Measurements from ENCODE around the gene LTB4R2. TPM values are rescaled to one million over a fixed set of nuclear protein-coding genes. Genes with fewer than 3 reads are reported as not detected.
A peak's percentile ranks its signal among the peaks of the same experiment; 100 is the strongest.

Gene LTB4R2, protein sequence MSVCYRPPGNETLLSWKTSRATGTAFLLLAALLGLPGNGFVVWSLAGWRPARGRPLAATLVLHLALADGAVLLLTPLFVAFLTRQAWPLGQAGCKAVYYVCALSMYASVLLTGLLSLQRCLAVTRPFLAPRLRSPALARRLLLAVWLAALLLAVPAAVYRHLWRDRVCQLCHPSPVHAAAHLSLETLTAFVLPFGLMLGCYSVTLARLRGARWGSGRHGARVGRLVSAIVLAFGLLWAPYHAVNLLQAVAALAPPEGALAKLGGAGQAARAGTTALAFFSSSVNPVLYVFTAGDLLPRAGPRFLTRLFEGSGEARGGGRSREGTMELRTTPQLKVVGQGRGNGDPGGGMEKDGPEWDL
- total RNA-seq, result 1 to 10 TPM; 1.4 to 3.6 TPM
- polyA plus RNA-seq (ENCODE audit: insufficient read length in 2 of 2), result 1 to 10 TPM; 2.5 to 3.3 TPM
- long read RNA-seq, donor 1, partial matches to known transcripts, result 0 of 1 reads
- long read RNA-seq, donor 1, other reads (novel, unspliced or antisense), result 0 of 1 reads
- long read RNA-seq, donor 2, partial matches to known transcripts, result 0 of 2 reads
- long read RNA-seq, donor 2, other reads (novel, unspliced or antisense), result 0 of 2 reads
- long read RNA-seq, donor 3, partial matches to known transcripts, result 0 of 4 reads
- long read RNA-seq, donor 3, other reads (novel, unspliced or antisense), result 0 of 4 reads
- long read RNA-seq, donor 4, transcript LTB4R2-202 (1 exons, 3,092 nt), result major isoform, 7 of 7 reads
- long read RNA-seq, donor 4, partial matches to known transcripts, result 0 of 7 reads
- long read RNA-seq, donor 4, other reads (novel, unspliced or antisense), result 0 of 7 reads

GRCh38 chr14:24309538-24310264 is at the start of gene LTB4R2:
TSS of gene LTB4R2 (plus strand) at chr14:24310140. CDS start at chr14:24310665, 525 bp downstream.
- WGBS (ENCODE audit: insufficient coverage), result 96% methylated on average over 3 of the region's 5 CpGs
- H3K27ac ChIP-seq (ENCODE audit: low read depth, low read length), result no peak within 1 kb of the TSS
- no peaks in the 10 kb centered on the region for H3K9me3 ChIP-seq (ENCODE audit: control insufficient read depth, insufficient read depth, low read length)
- peaks cover 44% of the 10 kb centered on the region for H3K36me3 ChIP-seq (ENCODE audit: control insufficient read depth, insufficient read depth, low read length)
- peak within 1 kb of the TSS; percentile 13 for H3K4me3 ChIP-seq (ENCODE audit: low read depth, low read length)
- H3K27me3 ChIP-seq (ENCODE audit: control insufficient read depth, insufficient read depth, low read length), result no peaks in the 10 kb centered on the region
- H3K4me1 ChIP-seq (ENCODE audit: control insufficient read depth, insufficient read depth, low read length), result peaks cover 35% of the 10 kb centered on the region
- DNase-seq (ENCODE audit: low read depth in 4 of 6, low spot score in 6 of 6), result no peak

DNA sequence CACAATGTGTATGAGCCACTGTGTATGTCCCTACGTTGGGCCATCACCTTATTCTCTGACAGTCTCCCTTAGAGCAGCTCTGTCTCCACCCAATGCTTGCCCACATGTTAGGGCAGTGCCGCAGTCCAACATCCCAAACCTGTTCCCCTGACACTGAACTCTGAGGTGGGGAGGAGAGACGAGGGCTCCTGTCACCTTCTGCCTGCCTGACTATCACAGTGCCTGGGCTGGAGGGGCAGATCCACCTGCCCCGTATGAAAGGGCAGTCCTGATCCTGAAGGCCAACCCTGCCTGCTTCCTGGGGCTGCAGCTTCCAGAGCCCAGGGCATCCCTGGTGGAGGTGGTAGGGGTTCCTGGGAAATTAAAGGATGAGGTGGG is 49.2 kb upstream of the LTB4R2 start:
- H3K27ac ChIP-seq (ENCODE audit: low read depth, low read length), result no peak overlapping the region
- H3K9me3 ChIP-seq (ENCODE audit: control insufficient read depth, insufficient read depth, low read length), result no peaks in the 10 kb centered on the region
- DNase-seq (ENCODE audit: low read depth in 4 of 6, low spot score in 6 of 6), result no peak
- no peaks in the 10 kb centered on the region for H3K4me1 ChIP-seq (ENCODE audit: control insufficient read depth, insufficient read depth, low read length)
- no peaks in the 10 kb centered on the region for H3K27me3 ChIP-seq (ENCODE audit: control insufficient read depth, insufficient read depth, low read length)
- WGBS (ENCODE audit: insufficient coverage), result 83% methylated on average over 2 of the region's 4 CpGs
- peaks cover 67% of the 10 kb centered on the region for H3K36me3 ChIP-seq (ENCODE audit: control insufficient read depth, insufficient read depth, low read length)
- H3K4me3 ChIP-seq (ENCODE audit: low read depth, low read length), result no peak overlapping the region

DNA sequence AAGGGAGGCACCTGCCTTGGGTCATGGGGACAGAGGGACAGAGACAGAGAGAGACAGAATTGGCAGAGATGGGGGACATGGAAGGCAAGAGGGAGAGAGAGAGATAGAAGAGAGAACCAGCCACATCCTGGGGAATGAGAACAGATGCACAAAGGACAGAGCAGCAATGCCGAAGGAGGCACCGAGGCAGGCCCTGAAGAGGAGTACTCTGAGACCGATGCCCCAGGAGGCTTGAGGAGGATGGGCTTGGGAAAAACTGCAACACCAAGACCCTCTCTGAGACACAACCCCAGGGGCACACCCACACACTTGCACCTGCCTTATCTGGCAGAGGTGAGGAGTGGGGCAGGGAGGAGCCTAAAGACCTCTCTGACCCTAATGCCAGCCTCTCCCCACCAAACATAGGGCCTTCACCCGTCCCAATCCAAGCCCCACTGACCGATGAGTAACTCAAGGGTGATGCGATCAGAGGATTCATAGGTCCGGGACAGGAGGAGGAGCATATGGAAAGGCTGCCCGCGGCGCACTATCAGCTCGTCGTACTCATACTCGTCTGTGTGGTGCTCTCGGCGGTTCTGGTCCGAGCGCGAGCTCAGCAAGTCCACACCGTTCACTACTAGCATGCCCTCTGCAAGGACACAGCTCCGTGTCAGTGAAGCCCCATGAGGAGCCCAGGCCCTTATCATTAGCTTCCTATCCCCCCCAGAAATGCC is 48.5 kb upstream of the LTB4R2 start:
- H3K36me3 ChIP-seq (ENCODE audit: control insufficient read depth, insufficient read depth, low read length), result peaks cover 68% of the 10 kb centered on the region

GRCh38 chr14:24261969-24262327 is 48.0 kb upstream of the LTB4R2 start:
- Histone ChIP-seq H3K27ac (ENCODE audit: low read depth, low read length) (no peak overlapping the region), H3K9me3 (ENCODE audit: control insufficient read depth, insufficient read depth, low read length) (no peaks in the 10 kb centered on the region)
- 87% methylated on average over 19 of the region's 19 CpGs for WGBS (ENCODE audit: insufficient coverage)

More for the DNA sequence above, 48.5 kb upstream of the LTB4R2 start:
- no peak for DNase-seq (ENCODE audit: low read depth in 4 of 6, low spot score in 6 of 6)
- WGBS (ENCODE audit: insufficient coverage), result 92% methylated on average over 17 of the region's 20 CpGs
- no peaks in the 10 kb centered on the region for H3K9me3 ChIP-seq (ENCODE audit: control insufficient read depth, insufficient read depth, low read length)
- no peaks in the 10 kb centered on the region for H3K4me1 ChIP-seq (ENCODE audit: control insufficient read depth, insufficient read depth, low read length)
- H3K27me3 ChIP-seq (ENCODE audit: control insufficient read depth, insufficient read depth, low read length), result no peaks in the 10 kb centered on the region
- no peak overlapping the region for H3K27ac ChIP-seq (ENCODE audit: low read depth, low read length)
- no peak overlapping the region for H3K4me3 ChIP-seq (ENCODE audit: low read depth, low read length)

DNA sequence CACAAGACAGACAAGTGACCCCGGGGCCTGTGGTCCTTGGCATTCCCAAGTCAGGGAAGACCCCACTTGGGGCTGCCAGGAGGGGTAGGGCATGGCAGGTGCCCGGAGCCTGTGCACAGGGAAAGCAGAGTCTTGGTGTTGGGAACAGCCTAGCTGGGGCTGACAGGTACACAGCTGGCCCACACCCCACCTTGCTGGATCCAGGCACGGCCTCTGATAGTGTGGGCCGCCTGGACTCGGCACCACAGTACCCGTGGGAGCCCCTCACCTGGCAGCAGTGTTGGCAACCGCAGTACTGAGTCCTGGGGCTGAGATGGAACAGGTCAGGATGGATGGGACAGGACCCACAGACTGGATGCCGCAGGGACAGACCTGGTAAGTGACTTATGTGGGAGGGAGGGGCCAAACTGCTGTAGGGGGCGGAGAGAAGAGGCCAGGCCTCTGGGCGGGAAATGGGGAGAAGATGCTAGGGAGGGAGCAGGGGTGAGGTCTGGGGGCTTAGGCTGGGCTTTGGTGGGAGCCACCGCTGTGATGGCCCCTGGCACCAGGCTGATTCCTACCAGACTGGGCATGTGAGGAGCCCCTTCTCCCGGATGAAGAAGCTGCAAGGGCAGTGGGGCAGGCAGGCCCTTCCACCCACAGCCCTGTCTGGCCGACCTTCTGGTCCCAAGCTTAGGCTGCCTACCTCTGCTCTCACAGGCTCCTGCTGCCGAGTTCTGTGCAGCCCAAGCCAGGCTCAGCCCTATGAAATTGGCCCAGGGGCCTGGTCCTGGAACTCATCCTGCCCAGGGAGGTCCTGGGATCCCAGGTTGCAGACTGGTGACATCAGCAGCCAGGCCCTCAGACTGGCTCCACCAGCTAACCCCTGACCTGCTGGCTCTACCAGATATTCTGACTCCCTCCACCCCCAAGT is 46.9 kb upstream of the LTB4R2 start, which contains the start of gene TGM1:
Gene TGM1 (minus strand): TSS at position 357 of the 913 bp plus-strand sequence. CDS start 825 bp downstream, outside the sequence.
- no peaks in the 10 kb centered on the region for H3K9me3 ChIP-seq (ENCODE audit: control insufficient read depth, insufficient read depth, low read length)
- no peak for DNase-seq (ENCODE audit: low read depth in 4 of 6, low spot score in 6 of 6)
- no peak within 1 kb of the TSS for H3K27ac ChIP-seq (ENCODE audit: low read depth, low read length)
- no peaks in the 10 kb centered on the region for H3K27me3 ChIP-seq (ENCODE audit: control insufficient read depth, insufficient read depth, low read length)
- WGBS (ENCODE audit: insufficient coverage), result 71% methylated on average over 14 of the region's 14 CpGs
- no peaks in the 10 kb centered on the region for H3K4me1 ChIP-seq (ENCODE audit: control insufficient read depth, insufficient read depth, low read length)
- peaks cover 79% of the 10 kb centered on the region for H3K36me3 ChIP-seq (ENCODE audit: control insufficient read depth, insufficient read depth, low read length)
- H3K4me3 ChIP-seq (ENCODE audit: low read depth, low read length), result no peak within 1 kb of the TSS

More at GRCh38 chr14:24261969-24262327, 48.0 kb upstream of the LTB4R2 start:
- DNase-seq (ENCODE audit: low read depth in 4 of 6, low spot score in 6 of 6), result no peak
- Histone ChIP-seq H3K4me1 (ENCODE audit: control insufficient read depth, insufficient read depth, low read length) (no peaks in the 10 kb centered on the region), H3K27me3 (ENCODE audit: control insufficient read depth, insufficient read depth, low read length) (no peaks in the 10 kb centered on the region), H3K36me3 (ENCODE audit: control insufficient read depth, insufficient read depth, low read length) (peaks cover 71% of the 10 kb centered on the region), H3K4me3 (ENCODE audit: low read depth, low read length) (no peak overlapping the region)

DNA sequence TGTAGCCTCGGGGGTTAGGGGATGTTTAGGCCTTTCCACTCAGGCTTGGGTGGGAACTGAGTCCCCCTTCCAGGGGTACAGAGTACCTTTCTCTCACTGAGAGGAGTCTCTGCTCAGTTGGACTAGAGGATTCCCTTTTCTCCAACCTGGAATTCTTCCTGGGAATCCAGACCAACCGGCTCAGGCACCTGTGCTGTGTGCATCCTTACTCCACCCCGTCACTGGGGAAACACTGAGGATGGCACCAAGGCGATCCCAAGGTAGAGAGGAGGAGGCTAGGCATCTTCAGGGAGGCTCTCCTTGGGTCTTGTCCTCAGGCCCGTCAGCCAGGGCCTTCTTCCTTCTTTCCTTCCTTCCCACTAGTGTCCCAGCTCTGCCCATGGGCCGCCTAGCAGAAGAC is 46.1 kb upstream of the LTB4R2 start:
- Histone ChIP-seq H3K4me3 (ENCODE audit: low read depth, low read length) (no peak overlapping the region), H3K27ac (ENCODE audit: low read depth, low read length) (no peak overlapping the region), H3K36me3 (ENCODE audit: control insufficient read depth, insufficient read depth, low read length) (peaks cover 79% of the 10 kb centered on the region), H3K27me3 (ENCODE audit: control insufficient read depth, insufficient read depth, low read length) (no peaks in the 10 kb centered on the region), H3K4me1 (ENCODE audit: control insufficient read depth, insufficient read depth, low read length) (no peaks in the 10 kb centered on the region), H3K9me3 (ENCODE audit: control insufficient read depth, insufficient read depth, low read length) (no peaks in the 10 kb centered on the region)
- no peak for DNase-seq (ENCODE audit: low read depth in 4 of 6, low spot score in 6 of 6)
- 82% methylated on average over 3 of the region's 6 CpGs for WGBS (ENCODE audit: insufficient coverage)

DNA sequence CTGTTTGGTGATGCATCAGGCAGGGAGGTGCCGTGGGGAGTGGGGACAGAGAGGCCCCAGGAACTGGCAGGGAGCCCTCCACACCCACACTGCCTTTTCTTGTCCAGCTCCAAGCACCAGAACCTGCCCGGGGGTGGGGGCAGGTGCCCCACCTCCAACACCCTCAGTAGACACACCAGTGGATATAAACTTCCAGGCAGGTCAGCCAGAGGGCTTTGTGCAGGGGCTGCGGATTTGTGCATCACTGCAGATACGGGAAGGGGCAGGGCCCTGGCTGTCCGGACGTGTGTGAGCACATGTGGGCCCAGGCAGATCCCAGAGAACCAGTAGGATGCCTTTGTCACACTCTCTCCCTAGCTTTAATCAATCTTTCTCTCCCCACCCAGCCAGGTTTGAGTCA is 45.6 kb upstream of the LTB4R2 start:
- 69% methylated on average over 5 of the region's 6 CpGs for WGBS (ENCODE audit: insufficient coverage)

GRCh38 chr14:24266344-24267244 is 43.3 kb upstream of the LTB4R2 start:
- no peaks in the 10 kb centered on the region for H3K27me3 ChIP-seq (ENCODE audit: control insufficient read depth, insufficient read depth, low read length)
- no peak overlapping the region for H3K27ac ChIP-seq (ENCODE audit: low read depth, low read length)
- H3K4me1 ChIP-seq (ENCODE audit: control insufficient read depth, insufficient read depth, low read length), result peaks cover 6% of the 10 kb centered on the region
- H3K9me3 ChIP-seq (ENCODE audit: control insufficient read depth, insufficient read depth, low read length), result no peaks in the 10 kb centered on the region
- H3K4me3 ChIP-seq (ENCODE audit: low read depth, low read length), result no peak overlapping the region
- peaks cover 73% of the 10 kb centered on the region for H3K36me3 ChIP-seq (ENCODE audit: control insufficient read depth, insufficient read depth, low read length)
- DNase-seq (ENCODE audit: low read depth in 4 of 6, low spot score in 6 of 6), result no peak
- WGBS (ENCODE audit: insufficient coverage), result 90% methylated on average over 18 of the region's 18 CpGs

More for the DNA sequence above, 45.6 kb upstream of the LTB4R2 start:
- no peak for DNase-seq (ENCODE audit: low read depth in 4 of 6, low spot score in 6 of 6)
- H3K27me3 ChIP-seq (ENCODE audit: control insufficient read depth, insufficient read depth, low read length), result no peaks in the 10 kb centered on the region
- H3K27ac ChIP-seq (ENCODE audit: low read depth, low read length), result no peak overlapping the region
- no peak overlapping the region for H3K4me3 ChIP-seq (ENCODE audit: low read depth, low read length)
- H3K4me1 ChIP-seq (ENCODE audit: control insufficient read depth, insufficient read depth, low read length), result no peaks in the 10 kb centered on the region
- H3K9me3 ChIP-seq (ENCODE audit: control insufficient read depth, insufficient read depth, low read length), result no peaks in the 10 kb centered on the region
- peaks cover 80% of the 10 kb centered on the region for H3K36me3 ChIP-seq (ENCODE audit: control insufficient read depth, insufficient read depth, low read length)
